NOMO-1 treated with dmso at 0.1 percent for 144 hours (cell line): ENCODE data around the gene PTP4A2.
"Not testable (repeated sequence)": the region's sequence is repeated elsewhere in the genome, so short reads cannot be mapped to it uniquely, and the experiment has no call there.

ENCODE experiments used
- DNase-seq: peaks from one replicate; lab custom pipeline; 2025; ENCODE audit not compliant: unreplicated experiment; lab: John Stamatoyannopoulos, UW

PTP4A2 gene

DNA sequence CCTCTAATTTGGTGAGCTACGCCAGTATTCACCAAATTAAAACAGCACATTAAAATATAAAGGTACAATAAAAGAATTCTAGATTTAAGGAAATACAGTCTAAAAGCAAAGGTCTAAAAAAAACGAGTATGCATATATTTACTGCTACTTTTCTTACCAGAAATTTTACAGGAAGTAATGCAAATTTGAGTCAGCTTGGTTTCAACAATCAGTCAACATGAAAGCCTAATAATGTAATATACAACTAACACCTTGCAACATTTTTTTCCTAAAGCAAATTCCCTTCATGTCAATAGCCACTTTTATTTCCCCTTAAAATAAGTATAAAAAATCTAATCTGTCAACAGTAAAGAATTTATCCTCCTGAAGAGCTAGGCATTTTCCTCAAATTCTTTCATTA lies 11.9 kb downstream of the PTP4A2 start:
- DNase-seq: no peak

DNA sequence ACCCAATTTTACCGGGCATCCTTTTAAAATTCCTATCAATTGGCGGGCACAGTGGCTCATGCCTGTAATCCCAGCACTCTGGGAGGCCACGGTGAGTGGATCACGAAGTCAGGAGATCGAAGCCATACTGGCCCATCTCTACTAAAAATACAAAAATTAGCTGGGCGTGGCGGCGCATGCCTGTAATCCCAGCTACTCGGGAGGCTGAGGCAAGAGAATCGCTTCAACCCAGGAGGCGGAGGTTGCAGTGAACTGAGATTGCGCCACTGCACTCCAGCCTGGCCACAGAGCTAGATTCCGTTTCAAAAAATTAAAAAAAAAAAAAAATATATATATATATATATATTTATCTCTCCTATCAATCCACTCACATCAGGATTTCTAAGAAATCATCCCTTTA lies 12.3 kb downstream of the PTP4A2 start:
- not testable (repeated sequence) for DNase-seq

- no peak for DNase-seq
Measured at GRCh38 chr1:31924839-31925238, 13.3 kb downstream of the PTP4A2 start.

GRCh38 chr1:31923901-31924535 lies 14.2 kb downstream of the PTP4A2 start:
- DNase-seq: no peak

DNA sequence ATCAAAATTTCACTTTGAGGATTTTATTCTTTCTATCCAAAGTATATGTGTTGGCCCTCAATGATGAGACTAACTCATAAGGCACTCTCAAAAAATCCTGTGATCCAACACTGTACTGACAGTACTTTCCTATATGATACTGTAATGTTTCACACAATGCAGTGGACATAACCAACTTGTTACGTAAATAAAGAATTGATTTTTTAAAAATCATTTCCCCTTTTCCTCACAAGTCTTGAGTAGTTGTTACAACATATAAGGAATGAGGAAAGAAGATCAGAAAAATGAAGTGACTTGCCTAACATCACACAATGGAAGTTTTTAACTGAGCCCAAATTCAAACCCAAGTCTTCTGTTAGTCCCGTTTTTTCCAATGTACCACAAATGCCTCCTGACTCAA lies 17.2 kb downstream of the PTP4A2 start:
- DNase-seq: peak; percentile 30

- no peak for DNase-seq
Measured at GRCh38 chr1:31919591-31919990, 18.6 kb downstream of the PTP4A2 start.

DNA sequence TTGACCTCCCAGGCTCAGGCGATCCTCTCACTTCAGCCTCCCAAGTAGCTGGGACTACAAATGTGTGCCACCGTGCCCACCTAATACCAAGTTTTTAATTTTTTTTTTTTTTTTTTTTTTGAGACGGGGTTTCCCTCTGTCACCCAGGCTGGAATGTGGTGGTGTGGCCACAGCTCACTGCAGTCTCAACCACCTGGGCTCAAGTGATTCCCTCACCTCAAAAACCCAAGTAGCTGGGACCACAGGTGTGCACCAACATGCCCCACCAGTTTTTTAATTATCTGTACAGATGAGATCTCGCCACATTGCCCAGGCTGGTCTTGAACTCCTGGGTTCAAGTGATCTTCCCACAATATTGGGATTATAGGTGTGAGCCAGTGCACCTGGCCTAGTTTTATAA lies 22.7 kb downstream of the PTP4A2 start:
- no peak for DNase-seq

DNA sequence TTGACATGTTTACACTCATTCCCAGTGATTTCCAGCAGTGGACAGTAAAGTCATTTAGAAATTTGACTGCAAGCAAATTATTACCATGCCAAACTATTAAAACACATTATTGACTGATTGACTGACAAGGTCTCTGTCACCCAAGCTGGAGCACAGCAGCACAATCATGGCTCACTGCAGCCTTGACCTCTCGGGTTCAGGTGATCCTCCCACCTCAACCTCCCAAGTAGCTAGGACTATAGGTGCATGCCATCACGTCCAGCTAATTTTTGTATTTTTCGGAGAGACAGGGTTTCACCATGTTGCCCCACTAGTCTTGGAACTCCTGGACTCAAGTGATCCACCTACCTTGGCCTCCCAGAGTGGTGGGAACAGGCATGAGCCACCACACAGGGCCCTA lies 24.2 kb downstream of the PTP4A2 start:
- DNase-seq: no peak

DNA sequence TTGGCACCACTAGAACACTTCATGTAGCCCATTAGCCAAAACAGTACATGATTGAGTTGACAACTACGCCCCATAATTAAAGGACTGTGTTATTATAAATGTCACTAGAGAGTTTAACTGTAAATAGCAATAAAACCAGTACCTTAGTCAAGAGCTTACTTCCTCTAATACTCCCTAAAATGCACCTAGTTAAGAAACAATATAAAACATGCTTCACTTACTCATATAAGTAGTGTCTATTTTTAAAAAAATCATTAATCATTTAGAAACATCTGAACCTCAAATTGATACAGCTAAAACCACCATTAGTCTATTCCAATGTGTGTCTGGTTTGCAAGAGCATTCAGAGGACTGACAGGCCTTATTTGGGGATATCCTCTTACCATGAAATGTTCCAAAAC lies 25.3 kb downstream of the PTP4A2 start:
- peak; percentile 37 for DNase-seq

DNA sequence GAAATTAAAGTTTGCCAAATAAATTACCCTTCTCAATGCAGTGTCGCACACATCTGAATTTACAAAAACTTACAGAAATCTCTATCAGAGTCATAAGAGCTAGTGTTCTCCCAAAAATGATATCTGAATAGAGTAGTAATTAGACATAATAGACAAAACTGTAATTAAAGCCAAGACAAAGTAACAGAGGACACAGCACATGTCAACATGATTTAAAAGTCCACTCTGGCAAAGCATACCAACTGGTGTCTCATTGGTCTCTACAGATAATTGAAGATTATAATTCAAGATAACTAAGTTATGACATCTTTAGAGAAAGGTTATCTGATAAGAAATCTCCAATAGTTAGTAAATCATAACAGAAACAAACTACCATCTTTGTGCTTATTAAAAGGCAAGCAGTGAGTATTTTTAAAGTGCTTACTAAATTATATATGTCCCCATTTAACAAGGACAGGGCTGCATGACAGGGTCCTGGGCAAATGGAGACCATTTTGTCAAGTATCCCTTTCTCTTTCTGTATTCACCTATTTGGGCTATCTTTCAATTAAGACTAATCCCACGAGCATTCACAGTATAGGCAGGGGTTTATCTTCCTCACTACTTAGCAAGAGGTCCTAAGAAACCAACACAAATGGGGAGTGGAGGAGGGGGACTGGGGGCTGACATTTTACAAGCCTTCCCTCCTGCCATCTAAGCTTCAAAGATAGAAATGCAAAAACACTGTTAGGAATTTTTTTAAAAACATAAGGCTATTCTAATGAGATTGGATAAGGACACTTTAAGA lies 26.0 kb downstream of the PTP4A2 start:
- no peak for DNase-seq

- peak; percentile 25 for DNase-seq
Measured at GRCh38 chr1:31910933-31911332, 27.2 kb downstream of the PTP4A2 start.

DNA sequence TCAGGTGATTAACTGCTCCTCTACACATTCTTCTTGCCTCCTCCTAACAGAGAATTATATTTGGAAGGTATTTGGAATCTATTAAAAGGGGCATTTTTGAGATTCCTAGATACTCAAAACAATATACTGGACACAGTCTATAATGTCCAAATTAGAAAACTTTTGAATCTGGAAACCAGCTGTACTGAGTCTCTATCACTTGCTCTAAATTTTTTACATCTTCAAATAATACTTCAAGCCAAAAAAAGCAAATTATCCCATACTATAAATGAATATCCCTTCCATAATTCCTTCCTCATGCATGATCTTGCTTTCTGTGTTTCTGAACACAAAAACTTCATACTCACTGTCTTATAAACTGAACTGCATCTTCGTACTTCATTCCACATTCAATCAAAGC lies 28.5 kb downstream of the PTP4A2 start:
- no peak for DNase-seq

DNA sequence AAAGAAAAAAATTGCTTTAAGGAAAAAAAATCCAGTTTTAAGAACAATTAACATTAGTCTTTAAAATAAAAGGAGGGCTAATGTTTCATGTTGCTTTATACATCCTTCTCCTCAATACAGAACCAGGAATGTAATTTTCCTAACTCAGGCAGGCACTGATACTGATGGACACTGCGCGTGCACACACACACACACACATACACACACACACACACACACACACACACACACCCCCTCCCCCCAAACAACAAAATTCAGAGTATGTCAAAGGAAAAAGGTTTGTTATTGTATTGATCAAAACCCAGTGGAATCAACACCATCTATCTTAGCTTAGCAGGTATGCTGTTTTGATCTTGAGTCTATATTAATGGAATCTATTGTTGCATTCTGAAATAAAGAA lies 31.6 kb downstream of the PTP4A2 start:
- no peak for DNase-seq

- no peak for DNase-seq
Measured at GRCh38 chr1:31905681-31906080, 32.5 kb downstream of the PTP4A2 start.

GRCh38 chr1:31905093-31905509 lies 33.1 kb downstream of the PTP4A2 start:
- DNase-seq: no peak

DNA sequence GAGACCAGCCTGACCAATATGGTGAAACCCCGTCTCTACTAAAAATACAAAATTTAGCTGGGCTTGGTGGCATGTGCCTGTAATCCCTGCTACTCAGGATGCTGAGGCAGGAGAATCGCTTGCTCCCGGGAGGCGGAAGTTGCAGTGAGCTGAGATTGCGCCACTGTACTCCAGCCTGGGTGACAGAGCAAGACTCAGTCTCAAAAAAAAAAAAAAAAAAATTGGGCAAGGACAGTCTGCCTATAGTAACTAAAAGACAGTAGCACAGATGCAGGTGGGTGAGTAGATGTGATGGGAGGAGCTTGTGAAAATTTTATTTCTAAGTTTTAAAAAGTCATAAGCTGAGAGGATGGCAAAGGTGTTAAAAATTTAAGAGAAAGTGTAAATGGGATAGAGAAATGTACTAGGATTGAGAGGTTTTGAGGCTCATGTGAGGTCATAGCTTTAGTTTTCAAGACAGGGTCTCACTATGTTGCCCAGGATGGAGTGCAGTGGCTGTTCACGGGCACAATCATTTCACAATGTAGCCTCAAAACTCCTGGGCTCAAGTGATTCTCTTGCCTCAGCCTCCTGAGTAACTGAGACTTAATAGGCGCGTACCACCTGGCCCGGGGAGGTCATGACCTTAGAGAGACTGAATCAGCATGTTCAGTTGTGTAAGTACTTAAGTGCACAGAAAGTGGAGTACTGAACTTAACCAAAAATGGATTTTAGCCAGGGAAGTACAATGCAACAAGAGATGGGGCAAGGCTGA lies 33.7 kb downstream of the PTP4A2 start:
- DNase-seq: peak; percentile 22

- DNase-seq: peak; percentile 9
Measured at GRCh38 chr1:31902510-31902860, 35.7 kb downstream of the PTP4A2 start.

DNA sequence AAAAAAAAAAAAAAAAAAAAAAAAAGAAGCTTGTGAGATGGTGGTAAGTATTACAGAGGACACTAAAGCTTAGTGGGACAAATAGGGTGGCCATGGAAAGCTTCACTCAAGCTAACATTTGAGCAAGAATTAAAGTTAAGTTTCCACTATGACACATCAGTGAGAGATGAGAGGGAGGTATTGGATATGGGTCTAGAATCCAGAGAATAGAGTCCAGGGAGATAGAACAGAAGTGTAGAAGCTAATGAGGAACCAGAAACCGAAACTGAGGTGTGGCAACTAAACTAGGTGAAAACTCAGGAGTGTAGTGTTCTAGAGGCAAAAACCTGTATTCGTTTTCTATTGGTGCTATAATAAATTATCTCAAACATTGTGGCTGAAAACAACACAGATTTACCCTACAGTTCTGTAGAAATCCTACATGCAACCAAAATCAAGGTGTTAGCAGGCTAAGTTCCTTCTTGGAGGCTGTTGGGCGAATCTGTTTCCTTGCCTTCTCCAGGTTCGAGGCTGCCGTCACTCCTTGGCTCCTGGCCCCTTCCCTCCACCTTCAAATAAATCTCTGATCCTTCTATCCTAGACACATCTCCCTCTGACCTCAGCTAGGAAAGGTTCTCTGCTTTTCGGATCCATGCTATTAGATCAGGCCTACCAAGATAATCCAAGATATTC lies 36.2 kb downstream of the PTP4A2 start:
- DNase-seq: peak; percentile 9

DNA sequence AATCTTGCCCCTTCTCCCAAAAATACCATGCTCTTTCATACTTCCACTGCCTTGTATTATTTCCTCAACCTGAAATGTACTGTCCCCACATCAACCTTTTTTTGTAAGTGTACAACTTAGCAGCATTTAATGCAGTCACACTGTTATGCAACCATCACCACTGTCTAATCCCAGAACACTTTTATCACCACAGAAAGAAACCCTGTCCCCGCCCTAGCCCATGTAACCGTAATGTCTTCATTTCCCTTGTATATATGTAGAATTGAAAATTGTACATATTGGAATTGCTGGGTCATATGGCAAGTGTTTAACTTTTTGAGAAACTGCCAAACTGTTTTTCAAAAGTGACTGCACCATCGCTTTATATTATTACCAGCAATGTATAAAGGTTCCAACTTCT lies 37.4 kb downstream of the PTP4A2 start:
- peak; percentile 13 for DNase-seq

GRCh38 chr1:31897526-31898100 lies 40.6 kb downstream of the PTP4A2 start:
- DNase-seq: peak; percentile 24
